ENCODE measurements around the gene ARL16.

GRCh38 chr17:81706232-81706611 lies 22.6 kb upstream of the ARL16 start:
- TF ChIP-seq POLR2AphosphoS5 (IDR thresholded peaks at IDR 0.05; ENCODE audit: low read depth, low read length) = no peak
- TF ChIP-seq CTCF (IDR thresholded peaks at IDR 0.05) = no peak
